ENCODE measurements around the gene PDE2A.

PDE2A gene

GRCh38 chr11:72720784-72721183 lies 46.6 kb upstream of the PDE2A start:
- no peak for TF ChIP-seq GLIS3 (CRISPR knock-in tag; IDR thresholded peaks at IDR 0.05)
- TF ChIP-seq PATZ1 (CRISPR knock-in tag; IDR thresholded peaks at IDR 0.05; ENCODE audit: borderline replicate concordance) = no peak
- ATAC-seq = no peak

GRCh38 chr11:72720047-72720446 lies 45.8 kb upstream of the PDE2A start:
- TF ChIP-seq OSR1 (CRISPR knock-in tag; IDR thresholded peaks at IDR 0.05) (no peak), ZC3H10 (CRISPR knock-in tag; IDR thresholded peaks at IDR 0.05) (no peak), ZNF8 (CRISPR knock-in tag; IDR thresholded peaks at IDR 0.05) (no peak), ARNTL (CRISPR knock-in tag; IDR thresholded peaks at IDR 0.05; ENCODE audit: borderline replicate concordance, low read depth) (no peak)
- ATAC-seq = no peak

GRCh38 chr11:72719551-72719950 lies 45.3 kb upstream of the PDE2A start:
- TF ChIP-seq ZNF8 (CRISPR knock-in tag; IDR thresholded peaks at IDR 0.05) (no peak), ISL1 (CRISPR knock-in tag; IDR thresholded peaks at IDR 0.05) (no peak), RARB (CRISPR knock-in tag; IDR thresholded peaks at IDR 0.05) (no peak), CREB5 (CRISPR knock-in tag; IDR thresholded peaks at IDR 0.05; ENCODE audit: low read depth) (no peak), BACH2 (CRISPR knock-in tag; IDR thresholded peaks at IDR 0.05; ENCODE audit: borderline replicate concordance) (no peak), ARNTL (CRISPR knock-in tag; IDR thresholded peaks at IDR 0.05; ENCODE audit: borderline replicate concordance, low read depth) (no peak)
- no peak for ATAC-seq

- no peak for ATAC-seq
- no peak for TF ChIP-seq ZC3H10 (CRISPR knock-in tag; IDR thresholded peaks at IDR 0.05)
- no peak; the same call in 1 of the 2 replicates for TF ChIP-seq TCF4 (CRISPR knock-in tag; IDR thresholded peaks at IDR 0.05; ENCODE audit: borderline replicate concordance)
- TF ChIP-seq ZNF8 (CRISPR knock-in tag; IDR thresholded peaks at IDR 0.05) = no peak
- no peak for TF ChIP-seq CSRNP3 (CRISPR knock-in tag; IDR thresholded peaks at IDR 0.05)
- no peak for TF ChIP-seq CREB5 (CRISPR knock-in tag; IDR thresholded peaks at IDR 0.05; ENCODE audit: low read depth)
- TF ChIP-seq ZFP3 (CRISPR knock-in tag; IDR thresholded peaks at IDR 0.05) = no peak
- no peak for TF ChIP-seq TOX (CRISPR knock-in tag; IDR thresholded peaks at IDR 0.05; ENCODE audit: borderline replicate concordance)
Observed at GRCh38 chr11:72719144-72719543, 44.9 kb upstream of the PDE2A start.

GRCh38 chr11:72718101-72718501 lies 43.9 kb upstream of the PDE2A start:
- ATAC-seq = no peak
- TF ChIP-seq GLIS3 (CRISPR knock-in tag; IDR thresholded peaks at IDR 0.05) (no peak), ARNTL (CRISPR knock-in tag; IDR thresholded peaks at IDR 0.05; ENCODE audit: borderline replicate concordance, low read depth) (no peak), ZNF70 (CRISPR knock-in tag; IDR thresholded peaks at IDR 0.05) (no peak), ZFP3 (CRISPR knock-in tag; IDR thresholded peaks at IDR 0.05) (no peak), CSDC2 (CRISPR knock-in tag; IDR thresholded peaks at IDR 0.05) (no peak), CREB5 (CRISPR knock-in tag; IDR thresholded peaks at IDR 0.05; ENCODE audit: low read depth) (no peak)

- ATAC-seq = no peak
- TF ChIP-seq TCF4 (CRISPR knock-in tag; IDR thresholded peaks at IDR 0.05; ENCODE audit: borderline replicate concordance) = no peak
- no peak for TF ChIP-seq CSDC2 (CRISPR knock-in tag; IDR thresholded peaks at IDR 0.05)
- no peak for TF ChIP-seq ZFP3 (CRISPR knock-in tag; IDR thresholded peaks at IDR 0.05)
- no peak for TF ChIP-seq GLIS3 (CRISPR knock-in tag; IDR thresholded peaks at IDR 0.05)
- no peak for TF ChIP-seq RARB (CRISPR knock-in tag; IDR thresholded peaks at IDR 0.05)
- TF ChIP-seq POU6F1 (CRISPR knock-in tag; IDR thresholded peaks at IDR 0.05; ENCODE audit: borderline replicate concordance, low read depth) = no peak
- TF ChIP-seq ZFP30 (CRISPR knock-in tag; IDR thresholded peaks at IDR 0.05) = no peak
- TF ChIP-seq ARNTL (CRISPR knock-in tag; IDR thresholded peaks at IDR 0.05; ENCODE audit: borderline replicate concordance, low read depth) = no peak
- TF ChIP-seq PPARA (CRISPR knock-in tag; IDR thresholded peaks at IDR 0.05; ENCODE audit: borderline replicate concordance) = no peak
- no peak for TF ChIP-seq ESRRG (CRISPR knock-in tag; IDR thresholded peaks at IDR 0.05)
- no peak for TF ChIP-seq ZNF70 (CRISPR knock-in tag; IDR thresholded peaks at IDR 0.05)
Observed at GRCh38 chr11:72716788-72717435, 42.7 kb upstream of the PDE2A start.

Measured in SK-N-SH treated with all-trans-retinoic acid at 6 μM for 48 hours (cell line).